ENCODE measurements around the gene ZNF714.
"Not testable (repeated sequence)": the region's sequence is repeated elsewhere in the genome, so short reads cannot be mapped to it uniquely, and the experiment has no call there.

ZNF714 gene

GRCh38 chr19:21134934-21135366 lies 52.9 kb downstream of the ZNF714 start:
- DNase-seq (ENCODE audit: insufficient read length) (no peak), FAIRE-seq (no peak)
- TF ChIP-seq POLR2AphosphoS5 (IDR thresholded peaks at IDR 0.05; ENCODE audit: low read depth, low read length) (no peak), TAF1 (IDR thresholded peaks at IDR 0.05; ENCODE audit: borderline replicate concordance, low read depth, low read length) (no peak), POLR2A (IDR thresholded peaks at IDR 0.05; ENCODE audit: low read depth, low read length) (no peak)

GRCh38 chr19:21135433-21135832 lies 53.4 kb downstream of the ZNF714 start:
- TF ChIP-seq TAF1 (IDR thresholded peaks at IDR 0.05; ENCODE audit: borderline replicate concordance, low read depth, low read length) = no peak
- no peak for TF ChIP-seq POLR2A (IDR thresholded peaks at IDR 0.05; ENCODE audit: low read depth, low read length)
- no peak for TF ChIP-seq POLR2AphosphoS5 (IDR thresholded peaks at IDR 0.05; ENCODE audit: low read depth, low read length)
- FAIRE-seq = no peak
- DNase-seq (ENCODE audit: insufficient read length) = no peak

- no peak for TF ChIP-seq POLR2AphosphoS5 (IDR thresholded peaks at IDR 0.05; ENCODE audit: low read depth, low read length)
- no peak for TF ChIP-seq POLR2A (IDR thresholded peaks at IDR 0.05; ENCODE audit: low read depth, low read length)
- FAIRE-seq (no peak), DNase-seq (ENCODE audit: insufficient read length) (no peak)
Observed at GRCh38 chr19:21138130-21138529, 56.1 kb downstream of the ZNF714 start.

GRCh38 chr19:21141006-21141405 lies 59.0 kb downstream of the ZNF714 start:
- not testable (repeated sequence) for FAIRE-seq; DNase-seq (ENCODE audit: insufficient read length)

GRCh38 chr19:21141787-21142464 lies 59.9 kb downstream of the ZNF714 start, which contains the start of gene ZNF431:
Gene ZNF431 (plus strand): TSS chr19:21142040. CDS start chr19:21142184, 144 bp downstream.
- FAIRE-seq = peak; percentile 92
- TF ChIP-seq POLR2AphosphoS5 (IDR thresholded peaks at IDR 0.05; ENCODE audit: low read depth, low read length) (peak; percentile 91), POLR2A (IDR thresholded peaks at IDR 0.05; ENCODE audit: low read depth, low read length) (peak; percentile 93), TAF1 (IDR thresholded peaks at IDR 0.05; ENCODE audit: borderline replicate concordance, low read depth, low read length) (peak; percentile 79)
- peak; percentile 43 for DNase-seq (ENCODE audit: insufficient read length)

GRCh38 chr19:21143428-21143827 lies 61.4 kb downstream of the ZNF714 start:
- no peak for FAIRE-seq
- no peak for DNase-seq (ENCODE audit: insufficient read length)
- TF ChIP-seq TAF1 (IDR thresholded peaks at IDR 0.05; ENCODE audit: borderline replicate concordance, low read depth, low read length) (no peak), POLR2AphosphoS5 (IDR thresholded peaks at IDR 0.05; ENCODE audit: low read depth, low read length) (no peak), POLR2A (IDR thresholded peaks at IDR 0.05; ENCODE audit: low read depth, low read length) (no peak)

GRCh38 chr19:21143854-21144253 lies 61.9 kb downstream of the ZNF714 start:
- DNase-seq (ENCODE audit: insufficient read length) (no peak), FAIRE-seq (no peak)
- TF ChIP-seq POLR2AphosphoS5 (IDR thresholded peaks at IDR 0.05; ENCODE audit: low read depth, low read length) (no peak), POLR2A (IDR thresholded peaks at IDR 0.05; ENCODE audit: low read depth, low read length) (no peak), TAF1 (IDR thresholded peaks at IDR 0.05; ENCODE audit: borderline replicate concordance, low read depth, low read length) (no peak)

GRCh38 chr19:21147540-21147939 lies 65.5 kb downstream of the ZNF714 start:
- FAIRE-seq (no peak), DNase-seq (ENCODE audit: insufficient read length) (no peak)
- no peak for TF ChIP-seq TAF1 (IDR thresholded peaks at IDR 0.05; ENCODE audit: borderline replicate concordance, low read depth, low read length)
- TF ChIP-seq POLR2A (IDR thresholded peaks at IDR 0.05; ENCODE audit: low read depth, low read length) = no peak
- no peak for TF ChIP-seq POLR2AphosphoS5 (IDR thresholded peaks at IDR 0.05; ENCODE audit: low read depth, low read length)

GRCh38 chr19:21148681-21149080 lies 66.7 kb downstream of the ZNF714 start:
- FAIRE-seq (no peak), DNase-seq (ENCODE audit: insufficient read length) (no peak)
- TF ChIP-seq POLR2A (IDR thresholded peaks at IDR 0.05; ENCODE audit: low read depth, low read length) (no peak), TAF1 (IDR thresholded peaks at IDR 0.05; ENCODE audit: borderline replicate concordance, low read depth, low read length) (no peak), POLR2AphosphoS5 (IDR thresholded peaks at IDR 0.05; ENCODE audit: low read depth, low read length) (no peak)

GRCh38 chr19:21149877-21150276 lies 67.9 kb downstream of the ZNF714 start:
- DNase-seq (ENCODE audit: insufficient read length) = no peak
- no peak for FAIRE-seq
- TF ChIP-seq POLR2AphosphoS5 (IDR thresholded peaks at IDR 0.05; ENCODE audit: low read depth, low read length) = no peak
- no peak for TF ChIP-seq POLR2A (IDR thresholded peaks at IDR 0.05; ENCODE audit: low read depth, low read length)
- no peak for TF ChIP-seq TAF1 (IDR thresholded peaks at IDR 0.05; ENCODE audit: borderline replicate concordance, low read depth, low read length)

- DNase-seq (ENCODE audit: insufficient read length) = no peak
- no peak for FAIRE-seq
- no peak for TF ChIP-seq TAF1 (IDR thresholded peaks at IDR 0.05; ENCODE audit: borderline replicate concordance, low read depth, low read length)
- no peak for TF ChIP-seq POLR2AphosphoS5 (IDR thresholded peaks at IDR 0.05; ENCODE audit: low read depth, low read length)
- TF ChIP-seq POLR2A (IDR thresholded peaks at IDR 0.05; ENCODE audit: low read depth, low read length) = no peak
Observed at GRCh38 chr19:21151460-21151859, 69.5 kb downstream of the ZNF714 start.

- TF ChIP-seq POLR2A (IDR thresholded peaks at IDR 0.05; ENCODE audit: low read depth, low read length) (no peak), POLR2AphosphoS5 (IDR thresholded peaks at IDR 0.05; ENCODE audit: low read depth, low read length) (no peak), TAF1 (IDR thresholded peaks at IDR 0.05; ENCODE audit: borderline replicate concordance, low read depth, low read length) (no peak)
- FAIRE-seq (no peak), DNase-seq (ENCODE audit: insufficient read length) (no peak)
Observed at GRCh38 chr19:21158523-21159135, 76.6 kb downstream of the ZNF714 start.

Measured in GM12892 (cell line).